Articular chondrocyte of knee joint (primary cell): ENCODE data around the gene NPTX1. TPM values are rescaled to one million over a fixed set of nuclear protein-coding genes. Genes with fewer than 3 reads are reported as not detected.

Source experiments
- small RNA-seq: library from RNA; depleted of rRNA; stranded (forward); fragments of <200 nt; gene quantifications from one replicate; pipeline ENCODE3, GENCODE V24; 2012
- total RNA-seq: library from RNA; depleted of rRNA; stranded (reverse); fragments of >200 nt; gene quantifications from 2 replicates; pipeline ENCODE4 v1.2.3, GENCODE V29; 2012

The NPTX1 gene, protein sequence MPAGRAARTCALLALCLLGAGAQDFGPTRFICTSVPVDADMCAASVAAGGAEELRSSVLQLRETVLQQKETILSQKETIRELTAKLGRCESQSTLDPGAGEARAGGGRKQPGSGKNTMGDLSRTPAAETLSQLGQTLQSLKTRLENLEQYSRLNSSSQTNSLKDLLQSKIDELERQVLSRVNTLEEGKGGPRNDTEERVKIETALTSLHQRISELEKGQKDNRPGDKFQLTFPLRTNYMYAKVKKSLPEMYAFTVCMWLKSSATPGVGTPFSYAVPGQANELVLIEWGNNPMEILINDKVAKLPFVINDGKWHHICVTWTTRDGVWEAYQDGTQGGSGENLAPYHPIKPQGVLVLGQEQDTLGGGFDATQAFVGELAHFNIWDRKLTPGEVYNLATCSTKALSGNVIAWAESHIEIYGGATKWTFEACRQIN
- 0.11 and 0.13 TPM in 2 replicates for total RNA-seq

DNA sequence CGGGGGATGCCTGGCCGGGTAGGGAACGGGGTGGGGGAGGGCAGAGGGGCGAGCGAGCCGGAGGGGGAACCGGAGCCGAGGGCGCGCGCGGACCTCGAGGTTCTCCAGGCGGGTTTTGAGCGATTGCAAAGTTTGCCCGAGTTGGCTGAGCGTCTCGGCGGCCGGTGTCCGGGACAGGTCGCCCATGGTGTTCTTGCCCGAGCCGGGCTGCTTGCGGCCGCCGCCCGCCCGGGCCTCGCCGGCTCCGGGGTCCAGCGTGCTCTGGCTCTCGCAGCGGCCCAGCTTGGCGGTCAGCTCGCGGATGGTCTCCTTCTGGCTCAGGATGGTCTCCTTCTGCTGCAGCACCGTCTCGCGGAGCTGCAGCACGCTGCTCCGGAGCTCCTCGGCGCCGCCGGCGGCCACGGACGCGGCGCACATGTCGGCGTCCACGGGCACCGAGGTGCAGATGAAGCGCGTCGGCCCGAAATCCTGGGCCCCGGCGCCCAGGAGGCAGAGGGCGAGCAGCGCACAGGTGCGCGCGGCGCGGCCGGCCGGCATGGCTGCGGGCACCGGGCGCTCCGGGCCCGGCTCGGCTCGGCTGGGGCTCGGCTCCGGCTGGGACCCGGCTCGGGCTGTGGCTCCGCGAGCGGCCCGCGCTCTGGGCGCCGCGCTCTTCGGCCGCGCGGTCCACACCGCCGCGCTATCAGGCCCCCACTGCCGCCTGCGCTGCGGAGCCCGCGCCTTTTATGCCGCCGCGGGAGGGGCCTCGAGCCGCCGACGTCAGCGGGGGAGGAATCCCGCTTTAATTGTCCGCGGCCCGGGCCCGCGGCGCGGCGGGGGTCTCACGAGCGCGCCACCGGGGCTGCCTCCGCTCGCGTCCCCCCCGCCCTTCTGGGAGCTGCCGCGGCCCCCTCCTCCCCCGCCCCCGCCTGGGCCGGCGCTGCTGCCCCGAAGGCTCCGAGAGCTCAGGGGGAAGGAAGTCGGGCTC is at the start of gene NPTX1:
TSS of gene NPTX1 (minus strand) at position 698 of the 967 bp plus-strand sequence. CDS start at position 537, 161 bp downstream.

Small RNA genes lying within 50 kb of the gene (small RNA-seq; reads per million reads assigned to genes)
- gene AC120024.2 (not detected), gene AC120024.3 (not detected), gene MIR4730 (0.76 reads per million, percentile 29 among the genes with 10 or more reads in this experiment)

Other genes with a start within 250 kb of the NPTX1 start
- 144 and 152 TPM in 2 replicates for gene RNF213, start 215.8 kb downstream of the NPTX1 start, total RNA-seq
- 15.2 and 17.3 TPM in 2 replicates for gene ENDOV, start 61.4 kb downstream of the NPTX1 start, total RNA-seq
- 24.4 and 27.0 TPM in 2 replicates for gene RPTOR, start 68.2 kb upstream of the NPTX1 start, total RNA-seq